NCI-H2196 treated with DMSO at 0.1 percent for 48 hours (cell line): ENCODE results near the gene KRTAP5-2.

ENCODE experiments used
- DNase-seq: peaks from one replicate; lab custom pipeline; 2025; ENCODE audit not compliant: unreplicated experiment; lab: John Stamatoyannopoulos, UW

Gene KRTAP5-2

DNA sequence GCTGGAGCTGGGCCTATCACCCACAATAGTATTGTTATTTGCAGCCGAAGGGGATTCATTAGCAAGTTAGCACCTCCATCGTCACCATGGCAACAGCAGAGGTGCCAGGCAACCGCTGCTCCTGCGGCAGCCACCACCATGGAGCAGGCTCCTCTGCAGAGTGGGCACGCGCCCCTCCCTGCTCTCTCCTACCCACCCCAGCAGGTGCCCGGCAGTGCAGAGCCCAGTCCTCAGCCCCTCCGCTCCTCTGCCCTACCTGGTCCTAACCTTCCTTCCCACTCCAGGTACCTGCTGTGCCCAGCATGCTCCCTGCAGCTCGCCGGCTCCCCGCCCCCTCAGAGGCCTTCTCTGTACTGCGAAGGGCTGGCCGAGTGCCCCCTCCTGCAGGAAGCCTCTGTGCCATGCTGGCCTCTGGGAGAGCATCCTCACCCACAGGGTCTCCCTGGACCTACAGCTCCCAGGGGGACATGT lies 29.6 kb downstream of the KRTAP5-2 start:
- DNase-seq: no peak

- DNase-seq: no peak
Measured at GRCh38 chr11:1567721-1568100, 30.4 kb downstream of the KRTAP5-2 start.

DNA sequence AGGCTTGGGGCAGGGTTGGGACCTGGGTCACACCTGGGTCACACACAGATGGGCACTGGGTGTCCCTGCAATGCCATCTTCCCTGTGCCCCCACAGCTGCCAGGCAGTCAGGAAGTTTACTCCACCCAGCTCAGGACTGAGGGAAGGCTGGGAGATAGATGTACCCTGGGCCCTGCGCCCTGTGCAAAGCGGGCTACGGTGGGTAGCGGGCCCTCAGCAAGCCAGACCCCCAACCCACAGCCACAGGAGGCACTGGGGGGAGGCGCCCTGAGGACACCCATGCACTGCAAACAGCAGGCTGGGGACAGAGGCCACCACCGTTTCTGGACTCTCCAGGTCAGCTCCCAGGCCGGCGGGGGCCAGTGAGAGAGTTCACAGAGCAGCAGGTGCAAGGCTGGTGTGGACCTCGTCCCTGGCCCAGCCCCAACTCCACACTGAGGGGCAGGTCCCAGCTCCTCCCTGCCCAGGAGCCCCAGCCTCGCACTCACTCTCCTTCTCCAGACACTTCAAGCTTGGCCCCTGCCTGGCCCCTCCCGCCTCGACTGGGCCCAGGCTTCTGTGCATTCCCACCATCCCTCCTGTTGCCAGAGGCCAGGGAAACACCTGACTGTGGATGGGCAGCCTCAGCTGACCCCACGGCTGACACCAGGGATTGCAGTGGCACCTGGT lies 30.9 kb downstream of the KRTAP5-2 start:
- no peak for DNase-seq

GRCh38 chr11:1566381-1567051 lies 31.6 kb downstream of the KRTAP5-2 start:
- DNase-seq: no peak

DNA sequence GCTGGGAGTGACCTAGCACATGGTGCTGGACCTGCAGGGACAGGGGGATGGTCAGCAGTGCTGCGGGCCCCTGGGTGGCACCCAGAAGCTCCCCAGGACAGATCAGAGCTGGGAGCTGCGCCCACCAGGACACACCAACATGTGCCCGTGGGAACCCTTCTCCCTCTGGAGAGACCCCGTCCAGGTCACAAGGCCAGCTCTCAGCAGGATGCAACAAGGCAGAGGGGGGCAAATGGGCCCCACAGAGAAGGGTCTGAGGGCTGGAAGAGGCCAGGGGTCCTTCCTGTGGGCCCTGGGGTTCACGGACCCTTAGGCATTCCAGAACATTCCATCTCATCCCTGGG lies 32.2 kb downstream of the KRTAP5-2 start:
- DNase-seq: no peak

GRCh38 chr11:1565173-1565903 lies 32.8 kb downstream of the KRTAP5-2 start:
- no peak for DNase-seq

DNA sequence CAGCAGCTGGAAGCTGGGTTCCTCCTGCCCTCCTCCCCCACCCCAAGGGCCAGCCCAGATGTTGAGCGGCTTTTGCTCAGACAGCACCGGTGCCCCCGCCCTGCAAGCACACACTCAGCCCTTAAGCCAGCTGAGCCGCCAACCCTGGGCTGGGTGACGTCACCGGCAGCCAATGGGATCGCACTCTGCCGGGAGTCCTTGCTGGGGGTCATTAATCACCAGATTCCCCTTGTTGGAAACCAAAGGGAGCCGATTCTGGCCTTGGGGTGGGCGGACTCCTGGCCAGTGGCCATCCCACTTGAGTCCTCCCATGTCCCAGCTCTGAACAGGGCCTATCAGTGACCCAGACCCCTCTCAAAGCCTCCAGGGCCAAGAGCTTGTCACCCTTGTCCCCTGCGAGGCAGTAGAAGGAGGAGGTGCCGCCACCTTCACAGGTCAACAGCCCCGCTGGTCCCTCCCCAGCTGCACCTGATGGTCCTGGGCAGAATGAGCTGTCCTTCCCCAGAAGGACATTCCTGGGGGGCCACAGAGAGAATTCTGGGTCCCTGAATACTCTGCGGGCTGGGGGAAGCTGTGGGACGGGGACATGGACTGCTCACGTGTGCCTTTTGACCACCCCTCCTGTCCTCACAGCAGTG lies 33.4 kb downstream of the KRTAP5-2 start:
- DNase-seq: peak; percentile 25

GRCh38 chr11:1563697-1564534 lies 34.2 kb downstream of the KRTAP5-2 start:
- DNase-seq: no peak

DNA sequence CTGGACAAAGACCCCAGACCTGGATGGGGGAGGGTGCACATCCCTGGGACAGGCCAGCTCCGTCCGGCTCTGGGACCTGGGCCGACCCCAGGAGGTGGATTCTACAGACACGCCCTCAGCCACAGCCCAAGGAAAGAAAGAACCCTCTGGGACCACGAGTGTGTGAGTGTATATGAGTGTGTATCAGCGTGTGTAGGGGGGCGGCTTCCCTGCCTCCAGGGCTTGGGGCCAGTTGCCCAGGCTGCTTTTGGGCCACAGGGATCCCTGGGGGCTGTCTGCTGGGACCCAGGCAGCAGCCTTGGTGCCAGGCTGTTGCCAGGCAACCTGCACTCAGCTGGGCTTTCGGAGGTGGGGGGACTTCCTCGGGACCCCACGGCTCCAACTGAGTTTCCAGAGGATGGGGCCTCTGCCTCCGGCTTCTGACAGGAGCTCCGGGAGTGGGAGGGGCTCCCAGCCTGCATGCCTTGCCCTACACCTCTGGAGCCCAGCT lies 34.9 kb downstream of the KRTAP5-2 start:
- no peak for DNase-seq

DNA sequence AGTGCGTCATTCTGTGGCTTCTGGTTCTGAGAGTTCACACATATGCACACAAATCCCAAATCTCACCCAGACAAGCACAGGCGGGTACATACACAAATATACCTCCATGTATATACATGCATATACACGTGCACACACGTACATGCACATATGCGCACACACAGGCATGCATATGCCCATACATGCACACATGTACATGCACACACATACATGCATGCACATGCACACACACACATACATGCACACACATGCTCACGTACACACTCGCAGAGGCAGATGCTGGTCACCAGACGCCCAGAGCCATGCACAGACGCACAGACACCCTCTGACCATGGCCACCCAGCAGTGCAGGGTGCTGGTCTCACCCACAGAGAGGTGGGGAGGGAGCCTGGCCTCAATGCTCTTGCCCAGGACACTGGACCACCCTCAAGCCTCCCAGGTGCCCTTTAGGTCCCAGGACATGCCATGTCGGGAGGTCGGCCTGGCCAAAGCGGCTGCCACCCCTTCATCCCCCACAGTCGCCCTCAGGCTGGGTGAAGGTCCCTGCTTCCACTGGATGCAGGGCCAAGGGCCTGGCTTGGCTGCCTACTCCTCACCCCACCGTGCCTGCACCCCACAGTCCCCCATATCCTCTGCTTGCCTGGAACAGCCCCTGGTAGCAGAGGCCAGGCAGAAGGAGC lies 35.5 kb downstream of the KRTAP5-2 start:
- no peak for DNase-seq

DNA sequence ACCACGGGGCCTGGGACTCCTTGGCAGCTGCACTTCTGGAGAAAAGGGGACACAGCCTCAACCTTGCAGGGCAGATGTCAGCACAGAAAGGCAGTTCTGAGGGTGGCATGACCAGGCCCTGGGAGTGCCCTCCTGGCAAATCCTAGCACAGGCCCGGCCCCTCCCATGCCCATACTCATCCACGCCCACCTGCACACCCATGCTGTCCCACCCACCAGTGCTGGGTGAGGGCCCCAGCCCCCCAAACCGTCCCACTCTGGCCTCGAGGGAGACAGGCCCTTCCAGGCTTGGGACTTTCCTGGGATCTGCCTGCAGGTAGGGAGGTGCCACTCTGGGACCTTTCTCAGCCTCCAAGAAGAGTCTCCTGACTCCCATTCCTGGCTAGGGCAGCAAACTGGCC lies 36.1 kb downstream of the KRTAP5-2 start:
- no peak for DNase-seq

DNA sequence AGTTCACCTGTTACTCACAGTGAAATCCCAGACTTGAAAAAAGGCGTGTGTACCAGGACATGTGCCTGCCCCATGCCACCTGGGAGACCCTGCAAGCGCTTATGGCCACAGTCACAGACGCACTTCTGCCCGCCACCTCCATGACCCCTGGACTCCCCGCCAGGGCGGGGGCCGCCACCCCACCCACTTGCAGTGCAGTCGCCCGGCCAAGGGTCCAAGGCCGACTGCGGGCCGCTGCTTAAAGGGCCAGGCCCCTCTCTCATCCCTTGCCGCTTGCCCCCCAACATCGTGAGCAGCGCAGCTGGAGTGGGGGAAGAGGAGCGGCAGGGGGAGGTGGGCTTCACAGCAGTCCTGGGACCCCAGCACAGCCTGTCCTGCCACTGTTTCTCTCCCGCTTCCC lies 36.8 kb downstream of the KRTAP5-2 start:
- DNase-seq: no peak

DNA sequence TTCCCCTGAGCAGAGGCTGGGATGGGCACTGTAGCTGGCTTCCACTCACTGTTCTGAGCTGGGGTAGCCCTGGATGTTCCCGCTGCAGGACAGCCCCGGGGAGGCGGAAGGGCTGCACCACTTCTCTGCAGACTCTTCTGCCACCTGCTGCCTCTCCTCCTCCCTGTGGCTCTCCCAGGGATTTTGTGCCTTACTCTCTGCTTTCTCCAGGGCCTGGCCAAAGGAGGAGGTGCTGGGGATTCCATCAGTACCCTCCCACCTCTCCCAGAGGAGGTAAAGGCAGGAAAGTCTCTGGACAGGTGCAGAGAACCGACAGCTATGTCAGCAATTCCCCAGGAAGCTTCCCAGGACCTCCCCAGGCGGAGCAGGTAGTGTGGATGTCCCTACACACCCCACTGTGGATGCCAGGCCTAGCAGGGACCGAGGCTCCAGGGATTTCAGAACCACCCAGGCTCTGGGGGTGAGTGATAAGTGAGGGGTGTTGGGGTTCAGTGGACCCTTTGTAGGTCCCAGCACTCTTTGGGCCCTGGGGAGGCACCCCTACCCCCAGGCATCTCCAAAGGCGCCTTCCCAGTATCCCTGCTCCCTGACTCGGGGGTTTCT lies 37.3 kb downstream of the KRTAP5-2 start:
- no peak for DNase-seq

GRCh38 chr11:1560002-1560648 lies 38.0 kb downstream of the KRTAP5-2 start:
- no peak for DNase-seq

DNA sequence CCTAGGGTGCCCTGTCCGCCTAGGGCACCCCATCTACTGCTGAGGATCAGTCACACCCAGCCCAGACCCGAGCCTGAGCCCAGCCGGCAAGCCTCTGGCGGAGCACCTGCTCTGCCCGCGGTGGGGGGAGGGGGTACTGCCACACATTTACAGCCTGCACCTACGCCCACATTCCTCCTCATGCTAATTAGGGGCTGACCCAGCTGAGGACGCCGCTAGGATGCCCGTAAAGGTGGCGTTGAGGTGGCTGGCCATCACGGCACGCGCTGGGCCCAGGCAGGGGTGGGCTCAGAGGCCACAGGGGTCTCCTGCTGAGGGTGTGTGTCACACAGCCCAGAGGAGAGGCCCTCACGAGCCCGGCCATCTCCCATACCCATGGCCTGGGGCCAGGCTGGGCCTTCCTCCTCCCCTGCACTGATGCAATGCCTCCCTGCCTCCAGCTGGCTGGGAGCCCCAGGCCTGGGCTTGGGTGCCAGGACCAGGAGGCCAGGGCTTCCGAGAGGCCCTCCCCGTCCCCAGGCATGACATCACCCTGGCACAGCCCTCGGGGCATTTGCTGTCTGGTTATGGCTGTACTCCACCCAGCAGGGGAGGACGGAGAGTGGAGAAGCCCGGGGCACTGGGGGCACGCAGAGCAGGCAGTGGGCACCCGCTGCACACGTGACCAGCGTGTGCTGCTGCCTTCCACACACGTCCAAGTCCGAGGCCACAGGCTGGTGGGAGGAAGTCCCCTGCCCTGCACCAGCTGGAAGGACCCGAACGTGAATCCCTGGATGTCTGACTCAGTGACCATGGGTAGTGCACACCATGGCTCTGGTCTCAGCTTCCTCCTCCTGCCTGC lies 38.8 kb downstream of the KRTAP5-2 start:
- DNase-seq: peak; percentile 91

GRCh38 chr11:1558775-1559110 lies 39.4 kb downstream of the KRTAP5-2 start:
- no peak for DNase-seq

GRCh38 chr11:1557904-1558774 lies 40.0 kb downstream of the KRTAP5-2 start:
- DNase-seq: no peak
